Measurements from ENCODE around the gene MPZL2.

GRCh38 chr11:118276422-118276821 is 12.3 kb upstream of the MPZL2 start:
- TF ChIP-seq, protein P1, sequence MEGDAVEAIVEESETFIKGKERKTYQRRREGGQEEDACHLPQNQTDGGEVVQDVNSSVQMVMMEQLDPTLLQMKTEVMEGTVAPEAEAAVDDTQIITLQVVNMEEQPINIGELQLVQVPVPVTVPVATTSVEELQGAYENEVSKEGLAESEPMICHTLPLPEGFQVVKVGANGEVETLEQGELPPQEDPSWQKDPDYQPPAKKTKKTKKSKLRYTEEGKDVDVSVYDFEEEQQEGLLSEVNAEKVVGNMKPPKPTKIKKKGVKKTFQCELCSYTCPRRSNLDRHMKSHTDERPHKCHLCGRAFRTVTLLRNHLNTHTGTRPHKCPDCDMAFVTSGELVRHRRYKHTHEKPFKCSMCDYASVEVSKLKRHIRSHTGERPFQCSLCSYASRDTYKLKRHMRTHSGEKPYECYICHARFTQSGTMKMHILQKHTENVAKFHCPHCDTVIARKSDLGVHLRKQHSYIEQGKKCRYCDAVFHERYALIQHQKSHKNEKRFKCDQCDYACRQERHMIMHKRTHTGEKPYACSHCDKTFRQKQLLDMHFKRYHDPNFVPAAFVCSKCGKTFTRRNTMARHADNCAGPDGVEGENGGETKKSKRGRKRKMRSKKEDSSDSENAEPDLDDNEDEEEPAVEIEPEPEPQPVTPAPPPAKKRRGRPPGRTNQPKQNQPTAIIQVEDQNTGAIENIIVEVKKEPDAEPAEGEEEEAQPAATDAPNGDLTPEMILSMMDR (IDR thresholded peaks at IDR 0.05; ENCODE audit: low read depth, low read length): no peak
- TF ChIP-seq, protein P2, sequence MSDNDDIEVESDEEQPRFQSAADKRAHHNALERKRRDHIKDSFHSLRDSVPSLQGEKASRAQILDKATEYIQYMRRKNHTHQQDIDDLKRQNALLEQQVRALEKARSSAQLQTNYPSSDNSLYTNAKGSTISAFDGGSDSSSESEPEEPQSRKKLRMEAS (IDR thresholded peaks at IDR 0.05; ENCODE audit: low read depth, low read length): no peak
- TF ChIP-seq POLR2A (IDR thresholded peaks at IDR 0.05; ENCODE audit: extremely low read depth, insufficient read length): no peak
- TF ChIP-seq MYC (IDR thresholded peaks at IDR 0.05; ENCODE audit: low read depth, low read length): no peak
